GM18498 (cell line): ENCODE measurements around the gene RPRD2.

Source experiments
- ATAC-seq: cut with Tn5 transposase; IDR thresholded peaks from one replicate; pipeline ENCODE4 v1.9.1; 2021; ENCODE audit warnings: mild to moderate bottlenecking, moderate library complexity; ENCODE audit not compliant: unreplicated experiment

Gene RPRD2

GRCh38 chr1:150469291-150469690 lies 105.3 kb downstream of the RPRD2 start:
- ATAC-seq, result no peak

DNA sequence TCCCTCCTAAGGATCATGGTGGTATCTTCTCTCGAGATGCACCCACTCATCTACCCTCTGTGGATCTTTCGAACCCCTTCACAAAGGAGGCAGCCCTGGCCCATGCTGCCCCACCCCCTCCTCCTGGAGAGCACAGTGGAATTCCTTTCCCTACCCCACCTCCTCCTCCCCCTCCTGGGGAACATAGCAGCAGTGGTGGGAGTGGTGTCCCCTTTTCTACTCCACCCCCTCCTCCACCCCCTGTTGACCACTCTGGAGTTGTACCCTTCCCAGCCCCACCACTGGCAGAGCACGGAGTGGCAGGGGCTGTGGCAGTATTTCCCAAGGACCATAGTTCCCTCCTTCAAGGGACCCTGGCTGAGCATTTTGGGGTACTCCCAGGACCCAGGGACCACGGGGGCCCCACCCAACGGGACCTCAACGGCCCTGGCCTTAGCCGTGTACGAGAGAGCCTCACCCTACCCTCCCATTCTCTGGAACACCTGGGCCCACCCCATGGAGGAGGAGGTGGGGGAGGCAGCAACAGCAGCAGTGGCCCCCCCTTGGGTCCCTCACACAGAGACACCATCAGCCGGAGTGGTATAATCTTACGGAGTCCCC lies 108.8 kb downstream of the RPRD2 start:
- ATAC-seq, result no peak

DNA sequence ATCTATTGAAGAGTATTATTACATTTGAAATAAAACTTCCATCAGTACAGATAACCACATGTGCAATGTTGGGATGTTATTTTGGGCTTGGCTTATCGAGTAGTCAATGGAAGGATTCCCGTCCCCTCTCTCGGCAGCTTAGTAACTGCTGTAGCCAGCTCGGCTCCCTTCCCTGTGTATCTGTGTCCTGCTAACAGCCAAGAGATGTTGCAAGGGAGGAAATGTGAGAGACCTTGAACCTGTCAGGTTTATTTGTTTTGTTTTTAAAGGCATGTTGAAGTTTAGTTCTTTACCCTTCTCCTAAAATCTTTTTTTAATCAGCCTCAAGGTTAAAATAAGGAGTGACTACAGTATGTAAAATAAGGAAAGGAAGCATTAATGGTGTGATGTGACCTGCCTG lies 109.7 kb downstream of the RPRD2 start:
- no peak for ATAC-seq

- no peak for ATAC-seq
Observed at GRCh38 chr1:150474869-150475268, 110.9 kb downstream of the RPRD2 start.

DNA sequence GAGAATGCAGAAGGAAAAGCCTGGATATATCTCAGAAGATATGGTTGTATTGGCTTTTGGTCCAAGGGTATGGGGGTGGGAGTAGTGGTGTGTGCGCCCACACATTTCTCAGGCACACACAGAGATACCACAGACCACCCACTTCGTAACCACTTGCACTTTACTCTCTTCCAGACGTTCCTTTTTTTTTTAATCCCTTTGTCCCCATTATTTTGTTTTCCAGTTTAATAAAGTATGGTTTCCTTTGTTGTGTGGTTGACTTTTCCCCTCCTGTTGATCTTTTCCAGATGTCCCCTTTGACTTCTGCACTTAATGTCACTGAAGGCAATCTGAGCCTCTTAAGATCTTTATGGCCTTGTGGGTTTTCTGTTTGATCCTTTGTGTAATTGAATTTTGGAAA lies 112.8 kb downstream of the RPRD2 start:
- no peak for ATAC-seq

GRCh38 chr1:150477320-150477719 lies 113.4 kb downstream of the RPRD2 start:
- ATAC-seq, result no peak

GRCh38 chr1:150477733-150478132 lies 113.8 kb downstream of the RPRD2 start:
- ATAC-seq, result no peak

- no peak for ATAC-seq
Observed at GRCh38 chr1:150479370-150479769, 115.4 kb downstream of the RPRD2 start.

DNA sequence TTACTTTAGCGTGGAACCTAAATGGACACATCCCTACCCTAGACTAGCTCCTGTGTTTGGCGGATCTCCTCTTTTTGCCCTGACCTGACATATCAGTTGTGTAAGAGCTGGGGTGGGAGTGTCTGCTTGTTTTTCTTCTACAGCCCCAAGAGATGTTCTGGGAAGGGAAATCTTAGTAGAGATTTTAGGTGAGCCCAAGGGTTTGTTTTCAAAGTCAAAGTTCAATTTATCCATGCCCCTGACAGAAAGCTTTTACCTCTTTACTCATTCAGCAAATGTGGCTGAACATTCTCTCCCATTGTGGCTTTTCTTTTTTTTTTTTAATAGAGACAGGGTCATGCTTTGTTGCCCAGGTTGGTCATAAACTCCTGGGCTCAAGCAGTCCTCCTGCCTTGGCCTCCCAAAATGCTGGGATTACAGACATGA lies 116.0 kb downstream of the RPRD2 start:
- ATAC-seq, result no peak

DNA sequence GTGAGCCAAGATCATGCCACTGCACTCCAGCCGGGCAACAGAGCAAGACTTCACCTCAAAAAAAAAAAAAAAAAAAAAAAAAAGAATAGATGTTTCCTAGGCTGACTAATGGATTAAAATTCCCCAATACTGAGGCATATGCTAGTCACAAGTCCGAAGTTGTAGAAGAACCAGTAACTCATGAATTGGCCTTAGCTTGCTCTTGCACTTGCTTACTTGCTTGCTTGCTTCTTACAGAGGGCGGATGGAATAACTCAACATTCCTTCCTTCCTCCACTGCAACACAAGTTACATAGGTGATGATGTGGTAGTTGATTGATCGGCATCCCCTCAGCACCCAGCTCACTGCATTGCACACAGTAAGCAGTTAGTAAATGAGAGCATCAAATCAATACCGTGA lies 120.5 kb downstream of the RPRD2 start:
- ATAC-seq, result no peak

DNA sequence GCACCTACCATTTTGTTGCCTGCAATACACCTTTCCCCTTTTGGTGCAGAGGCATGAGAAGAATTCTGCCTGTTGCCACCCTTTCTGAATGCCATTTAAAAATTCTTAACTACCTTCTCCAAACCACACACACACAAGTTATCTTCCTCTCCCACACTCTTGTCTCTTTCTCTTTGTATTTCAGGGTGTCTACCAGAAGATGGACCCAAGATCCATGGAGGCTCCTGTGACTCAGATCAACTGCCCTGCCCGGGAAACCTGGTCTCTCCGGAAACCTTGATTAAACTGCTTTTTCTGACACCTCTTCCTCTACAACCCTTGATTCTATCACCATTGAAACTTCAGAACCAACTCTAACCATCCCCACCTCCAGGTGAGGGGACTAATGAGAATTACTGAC lies 120.9 kb downstream of the RPRD2 start:
- no peak for ATAC-seq

DNA sequence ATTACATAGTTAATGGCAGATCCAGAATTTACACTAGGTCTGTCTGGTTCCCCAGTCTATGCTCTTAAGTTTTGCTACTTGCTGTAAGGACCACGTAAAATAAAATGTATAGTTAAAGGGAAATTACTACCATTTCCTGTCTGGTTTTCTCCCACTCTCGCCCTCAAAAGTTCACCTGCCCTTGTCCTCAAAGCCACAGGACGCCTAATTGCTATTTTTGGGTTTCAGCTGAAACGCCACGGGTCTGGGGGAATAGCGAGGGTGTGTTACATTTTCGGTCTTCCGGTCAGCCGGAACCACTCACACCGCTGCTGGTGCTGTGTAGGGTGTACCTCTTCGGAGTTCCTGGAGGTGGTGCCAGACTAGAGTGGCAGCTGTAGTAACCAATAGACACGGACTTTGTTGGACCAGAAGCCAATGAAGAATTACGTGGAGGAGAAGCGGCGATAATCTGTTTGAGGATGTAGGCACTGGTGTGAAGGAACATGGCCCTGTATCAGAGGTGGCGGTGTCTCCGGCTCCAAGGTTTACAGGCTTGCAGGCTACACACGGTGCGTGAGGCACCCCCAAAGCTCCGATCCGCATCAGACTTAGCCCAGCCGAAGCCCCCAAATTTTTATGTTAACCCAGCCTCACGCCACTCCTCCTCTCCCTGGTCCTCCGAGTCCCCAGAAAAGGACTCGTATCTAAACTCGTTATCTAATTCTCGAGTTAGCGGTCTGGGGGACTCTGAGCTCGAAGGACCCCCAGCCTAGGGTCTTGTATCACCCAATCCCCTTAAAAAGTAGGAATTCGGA lies 123.2 kb downstream of the RPRD2 start, which contains the start of gene TARS2:
Gene TARS2, plus strand, starts transcription at position 454 of the 797 bp plus-strand sequence. Its CDS starts 32 bp downstream, at position 486.
- peak; percentile 99 for ATAC-seq

- no peak for ATAC-seq
Observed at GRCh38 chr1:150487763-150488115, 123.8 kb downstream of the RPRD2 start.

- no peak for ATAC-seq
Observed at GRCh38 chr1:150493175-150493574, 129.2 kb downstream of the RPRD2 start.

DNA sequence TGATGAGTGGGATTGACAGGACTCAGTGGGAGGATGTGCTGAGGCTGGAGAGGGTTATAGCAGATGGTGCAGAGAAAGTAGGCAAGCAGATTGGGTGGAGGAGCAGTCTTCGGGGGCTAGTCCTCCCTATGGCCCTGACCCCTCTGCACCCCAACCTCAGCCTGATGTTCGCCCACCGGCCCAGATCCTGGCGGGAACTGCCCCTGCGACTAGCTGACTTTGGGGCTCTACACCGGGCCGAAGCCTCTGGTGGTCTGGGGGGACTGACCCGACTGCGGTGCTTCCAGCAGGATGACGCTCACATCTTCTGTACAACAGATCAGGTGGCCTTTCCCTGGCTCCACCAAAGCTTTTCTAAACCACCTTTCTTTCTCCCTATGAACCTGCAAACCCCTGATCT lies 134.4 kb downstream of the RPRD2 start:
- ATAC-seq, result no peak

- ATAC-seq, result no peak
Observed at GRCh38 chr1:150505431-150505830, 141.5 kb downstream of the RPRD2 start.

- no peak for ATAC-seq
Observed at GRCh38 chr1:150507912-150508864, 144.2 kb downstream of the RPRD2 start, which contains the start of gene ECM1. ECM1 (plus strand) TSS chr1:150508109; CDS start chr1:150508210, 101 bp downstream.

- ATAC-seq, result no peak
Observed at GRCh38 chr1:150508982-150509381, 145.0 kb downstream of the RPRD2 start.

GRCh38 chr1:150511551-150511950 lies 147.6 kb downstream of the RPRD2 start:
- no peak for ATAC-seq

- no peak for ATAC-seq
Observed at GRCh38 chr1:150511985-150512660, 148.2 kb downstream of the RPRD2 start.

GRCh38 chr1:150512846-150513245 lies 148.9 kb downstream of the RPRD2 start:
- no peak for ATAC-seq
